ENCODE measurements around the gene DTL. TPM values are rescaled to one million over a fixed set of nuclear protein-coding genes. Genes with fewer than 3 reads are reported as not detected.

The DTL gene
- polyA plus RNA-seq, 1 experiment: 8.3 TPM

DNA sequence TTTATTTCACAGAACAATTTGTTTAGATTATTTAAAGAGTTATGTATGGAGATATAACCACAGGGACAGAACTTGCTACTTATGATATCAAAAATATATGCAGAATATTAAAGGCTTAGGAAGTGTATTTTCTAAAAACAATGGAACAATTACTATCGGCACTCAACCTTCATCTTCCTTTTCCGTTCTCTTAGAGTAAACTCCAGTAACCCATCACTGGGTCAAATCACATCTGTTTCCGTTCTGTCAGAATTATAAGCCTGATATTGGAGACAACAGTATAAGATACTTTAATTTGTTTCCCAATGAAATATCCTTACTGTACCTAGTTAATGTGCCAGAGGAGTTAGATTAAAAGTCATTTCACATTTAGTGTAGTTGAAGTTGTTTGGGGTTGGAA, 32.2 kb downstream of the DTL start:
- TF ChIP-seq, protein P1, sequence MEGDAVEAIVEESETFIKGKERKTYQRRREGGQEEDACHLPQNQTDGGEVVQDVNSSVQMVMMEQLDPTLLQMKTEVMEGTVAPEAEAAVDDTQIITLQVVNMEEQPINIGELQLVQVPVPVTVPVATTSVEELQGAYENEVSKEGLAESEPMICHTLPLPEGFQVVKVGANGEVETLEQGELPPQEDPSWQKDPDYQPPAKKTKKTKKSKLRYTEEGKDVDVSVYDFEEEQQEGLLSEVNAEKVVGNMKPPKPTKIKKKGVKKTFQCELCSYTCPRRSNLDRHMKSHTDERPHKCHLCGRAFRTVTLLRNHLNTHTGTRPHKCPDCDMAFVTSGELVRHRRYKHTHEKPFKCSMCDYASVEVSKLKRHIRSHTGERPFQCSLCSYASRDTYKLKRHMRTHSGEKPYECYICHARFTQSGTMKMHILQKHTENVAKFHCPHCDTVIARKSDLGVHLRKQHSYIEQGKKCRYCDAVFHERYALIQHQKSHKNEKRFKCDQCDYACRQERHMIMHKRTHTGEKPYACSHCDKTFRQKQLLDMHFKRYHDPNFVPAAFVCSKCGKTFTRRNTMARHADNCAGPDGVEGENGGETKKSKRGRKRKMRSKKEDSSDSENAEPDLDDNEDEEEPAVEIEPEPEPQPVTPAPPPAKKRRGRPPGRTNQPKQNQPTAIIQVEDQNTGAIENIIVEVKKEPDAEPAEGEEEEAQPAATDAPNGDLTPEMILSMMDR (IDR thresholded peaks at IDR 0.05; ENCODE audit: insufficient read depth, low read depth, low read length): no peak
- no peak overlapping the region for H3K4me3 ChIP-seq (ENCODE audit: low read depth, low read length)
- no peak for DNase-seq (ENCODE audit: low read depth)
- no peaks in the 10 kb centered on the region for H3K36me3 ChIP-seq (ENCODE audit: control insufficient read depth, insufficient read depth, low read length)
- H3K27me3 ChIP-seq (ENCODE audit: control insufficient read depth, insufficient read depth, low read length): no peaks in the 10 kb centered on the region
- ChIA-PET CTCF (interaction anchor here (9.0 kb wide), 1 partner anchor 388 kb away, joined by 152 read pairs; no protein-coding TSS in a partner anchor), POLR2A (no interaction called here)

DNA sequence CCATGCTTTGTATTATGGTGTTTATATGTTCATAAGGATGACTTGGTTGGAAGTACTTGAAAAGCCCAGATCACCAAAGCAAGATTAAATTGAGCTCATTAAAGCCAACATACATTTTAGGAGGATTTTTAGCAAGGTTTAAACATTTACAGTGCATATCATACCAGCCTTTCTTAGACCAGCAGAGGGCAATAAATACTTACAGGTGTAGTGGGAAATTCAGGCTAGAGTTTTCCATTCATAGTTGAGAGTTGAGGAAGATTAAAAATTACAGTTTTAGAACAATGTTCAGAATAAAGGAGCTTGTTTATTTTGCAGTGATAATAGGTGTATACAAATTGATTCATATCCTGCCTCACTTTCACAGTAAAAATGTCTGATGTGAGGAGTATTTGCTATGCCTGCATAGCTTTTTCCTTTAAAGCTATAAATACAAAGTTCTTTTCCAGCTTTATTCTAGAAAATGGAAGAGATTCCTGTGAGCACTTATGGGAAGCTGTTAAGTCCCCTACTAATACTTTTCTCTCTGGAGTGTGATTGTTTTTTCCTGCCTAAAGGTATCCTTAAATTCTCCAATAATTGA, 35.3 kb downstream of the DTL start:
- CTCF ChIA-PET: interaction anchor here (0.6 to 5.7 kb wide), 47 partner anchors 9 to 394 kb away, joined by 3 to 176 read pairs (median 5); partner anchors contain the start of genes DTL, INTS7 and PPP2R5A
- no peaks in the 10 kb centered on the region for H3K27me3 ChIP-seq (ENCODE audit: control insufficient read depth, insufficient read depth, low read length)
- no peaks in the 10 kb centered on the region for H3K36me3 ChIP-seq (ENCODE audit: control insufficient read depth, insufficient read depth, low read length)
- POLR2A ChIA-PET: no interaction called here
- no peak for DNase-seq (ENCODE audit: low read depth)
- H3K4me3 ChIP-seq (ENCODE audit: low read depth, low read length): no peak overlapping the region
- TF ChIP-seq, protein P1 (IDR thresholded peaks at IDR 0.05; ENCODE audit: insufficient read depth, low read depth, low read length): peak; percentile 76

DNA sequence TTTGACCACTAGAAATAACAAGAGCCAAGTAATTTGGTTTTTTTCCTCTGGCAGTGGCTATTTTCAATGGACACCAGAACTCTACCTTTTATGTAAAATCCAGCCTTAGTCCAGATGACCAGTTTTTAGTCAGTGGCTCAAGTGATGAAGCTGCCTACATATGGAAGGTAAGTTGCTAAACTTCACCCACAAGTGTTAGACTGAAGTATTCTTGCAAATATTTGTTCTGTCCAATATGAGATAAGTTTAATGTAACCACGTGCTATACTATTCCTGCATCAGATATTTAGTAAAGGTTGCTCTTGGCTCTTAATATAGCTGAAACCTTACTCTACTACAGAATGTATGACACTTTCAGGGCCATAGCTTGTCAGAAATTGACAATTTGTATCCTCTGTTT, 36.5 kb downstream of the DTL start:
- CTCF ChIA-PET: interaction anchor here (1.2 to 5.7 kb wide), 12 partner anchors 9 to 391 kb away, joined by 4 to 176 read pairs (median 14); no protein-coding TSS in a partner anchor

DNA sequence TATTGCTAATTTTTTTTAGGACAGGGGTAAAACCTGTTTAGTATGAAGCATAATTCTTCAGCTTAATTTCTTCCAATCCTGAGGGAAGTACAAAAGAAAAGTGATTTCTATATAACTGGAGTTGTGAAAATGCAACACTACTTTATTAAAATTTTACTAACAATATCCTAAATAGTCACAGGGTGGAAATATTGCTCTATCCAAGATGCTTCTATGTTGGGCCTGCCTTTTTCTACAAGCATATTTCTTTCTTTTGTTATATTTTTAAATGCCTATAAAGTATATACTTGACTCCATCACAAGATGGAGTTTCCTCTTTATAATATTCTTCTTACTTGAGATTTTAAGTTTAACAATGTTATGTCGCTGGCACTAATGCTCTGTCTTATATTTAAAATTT, 37.9 kb downstream of the DTL start:
- ChIA-PET POLR2A (no interaction called here), CTCF (interaction anchor here (2.2 to 5.7 kb wide), 4 partner anchors 11 to 382 kb away, joined by 9 to 176 read pairs (median 96); no protein-coding TSS in a partner anchor)
- Histone ChIP-seq H3K27me3 (ENCODE audit: control insufficient read depth, insufficient read depth, low read length) (no peaks in the 10 kb centered on the region), H3K36me3 (ENCODE audit: control insufficient read depth, insufficient read depth, low read length) (no peaks in the 10 kb centered on the region), H3K4me3 (ENCODE audit: low read depth, low read length) (no peak overlapping the region)
- TF ChIP-seq, protein P1 (IDR thresholded peaks at IDR 0.05; ENCODE audit: insufficient read depth, low read depth, low read length): no peak
- DNase-seq (ENCODE audit: low read depth): no peak

More for the DNA sequence above, 36.5 kb downstream of the DTL start:
- no peaks in the 10 kb centered on the region for H3K36me3 ChIP-seq (ENCODE audit: control insufficient read depth, insufficient read depth, low read length)
- TF ChIP-seq, protein P1 (IDR thresholded peaks at IDR 0.05; ENCODE audit: insufficient read depth, low read depth, low read length): no peak
- no peaks in the 10 kb centered on the region for H3K27me3 ChIP-seq (ENCODE audit: control insufficient read depth, insufficient read depth, low read length)
- POLR2A ChIA-PET: no interaction called here
- DNase-seq (ENCODE audit: low read depth): no peak
- H3K4me3 ChIP-seq (ENCODE audit: low read depth, low read length): no peak overlapping the region

DNA sequence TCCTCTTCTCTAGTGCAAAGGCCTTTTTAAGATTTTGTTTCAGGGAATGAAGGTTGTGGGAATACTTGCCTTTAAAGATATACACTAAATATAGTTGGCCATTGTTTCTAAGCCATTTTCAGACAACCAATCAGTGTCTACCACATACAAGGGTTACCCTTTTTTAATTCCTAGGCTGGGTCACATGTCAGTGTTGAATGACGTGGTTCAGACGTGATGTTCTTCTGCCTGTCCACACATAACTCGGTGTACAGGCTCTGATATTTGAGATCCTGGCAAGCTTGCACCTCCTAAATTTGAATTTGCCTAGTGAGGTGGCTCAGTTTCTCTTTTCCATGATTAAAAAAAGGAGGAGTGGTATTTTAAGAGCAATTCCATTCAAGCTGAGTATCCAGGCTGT, 38.8 kb downstream of the DTL start:
- no peak overlapping the region for H3K4me3 ChIP-seq (ENCODE audit: low read depth, low read length)
- no peaks in the 10 kb centered on the region for H3K27me3 ChIP-seq (ENCODE audit: control insufficient read depth, insufficient read depth, low read length)
- H3K36me3 ChIP-seq (ENCODE audit: control insufficient read depth, insufficient read depth, low read length): no peaks in the 10 kb centered on the region
- TF ChIP-seq, protein P1 (IDR thresholded peaks at IDR 0.05; ENCODE audit: insufficient read depth, low read depth, low read length): no peak
- ChIA-PET POLR2A (no interaction called here), CTCF (no interaction called here)
- no peak for DNase-seq (ENCODE audit: low read depth)

Measured in BJ (cell line).